GM12873 (cell line): ENCODE data around the gene TXN2.

Experiments used
- TF ChIP-seq, protein P1 (sequence below): IDR thresholded peaks from 2 replicates; pipeline ENCODE4 v1.5.1; 2012; ENCODE audit warnings: low read depth, mild to moderate bottlenecking, moderate library complexity, low read length, control low read depth; ENCODE audit not compliant: insufficient read depth; ENCODE audit errors: missing control alignments

The TXN2 gene

DNA sequence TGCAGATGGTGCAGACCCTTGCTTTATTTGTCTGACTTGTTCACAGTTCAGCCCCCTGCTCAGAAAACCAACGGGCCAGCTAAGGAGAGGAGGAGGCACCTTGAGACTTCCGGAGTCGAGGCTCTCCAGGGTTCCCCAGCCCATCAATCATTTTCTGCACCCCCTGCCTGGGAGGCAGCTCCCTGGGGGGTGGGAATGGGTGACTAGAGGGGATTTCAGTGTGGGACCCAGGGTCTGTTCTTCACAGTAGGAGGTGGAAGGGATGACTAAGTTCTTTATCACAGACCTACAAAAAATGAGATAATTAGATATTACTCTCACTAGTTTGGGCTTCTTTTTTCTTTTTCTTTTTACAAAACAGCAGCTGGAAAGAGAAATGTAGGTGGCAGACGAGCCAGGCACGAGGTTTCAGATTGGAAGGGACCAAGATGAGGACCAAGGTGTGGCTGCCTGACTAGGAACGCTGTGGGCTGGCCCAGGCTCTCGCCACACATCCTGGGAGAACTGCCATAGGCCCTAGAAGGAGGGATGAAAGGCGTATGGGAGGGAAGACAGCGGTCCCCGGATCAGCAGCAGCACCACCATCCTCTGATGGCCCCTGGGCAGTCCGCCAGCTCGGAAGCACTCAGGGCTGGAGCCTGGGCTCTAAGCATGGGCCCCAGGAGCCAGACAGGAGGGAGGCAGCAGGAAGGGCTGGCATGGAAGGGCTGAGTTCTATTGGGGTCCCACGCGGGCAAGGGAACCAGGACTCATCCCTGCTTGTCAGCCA lies 14.2 kb downstream of the TXN2 start:
- TF ChIP-seq, protein P1, sequence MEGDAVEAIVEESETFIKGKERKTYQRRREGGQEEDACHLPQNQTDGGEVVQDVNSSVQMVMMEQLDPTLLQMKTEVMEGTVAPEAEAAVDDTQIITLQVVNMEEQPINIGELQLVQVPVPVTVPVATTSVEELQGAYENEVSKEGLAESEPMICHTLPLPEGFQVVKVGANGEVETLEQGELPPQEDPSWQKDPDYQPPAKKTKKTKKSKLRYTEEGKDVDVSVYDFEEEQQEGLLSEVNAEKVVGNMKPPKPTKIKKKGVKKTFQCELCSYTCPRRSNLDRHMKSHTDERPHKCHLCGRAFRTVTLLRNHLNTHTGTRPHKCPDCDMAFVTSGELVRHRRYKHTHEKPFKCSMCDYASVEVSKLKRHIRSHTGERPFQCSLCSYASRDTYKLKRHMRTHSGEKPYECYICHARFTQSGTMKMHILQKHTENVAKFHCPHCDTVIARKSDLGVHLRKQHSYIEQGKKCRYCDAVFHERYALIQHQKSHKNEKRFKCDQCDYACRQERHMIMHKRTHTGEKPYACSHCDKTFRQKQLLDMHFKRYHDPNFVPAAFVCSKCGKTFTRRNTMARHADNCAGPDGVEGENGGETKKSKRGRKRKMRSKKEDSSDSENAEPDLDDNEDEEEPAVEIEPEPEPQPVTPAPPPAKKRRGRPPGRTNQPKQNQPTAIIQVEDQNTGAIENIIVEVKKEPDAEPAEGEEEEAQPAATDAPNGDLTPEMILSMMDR: no peak

DNA sequence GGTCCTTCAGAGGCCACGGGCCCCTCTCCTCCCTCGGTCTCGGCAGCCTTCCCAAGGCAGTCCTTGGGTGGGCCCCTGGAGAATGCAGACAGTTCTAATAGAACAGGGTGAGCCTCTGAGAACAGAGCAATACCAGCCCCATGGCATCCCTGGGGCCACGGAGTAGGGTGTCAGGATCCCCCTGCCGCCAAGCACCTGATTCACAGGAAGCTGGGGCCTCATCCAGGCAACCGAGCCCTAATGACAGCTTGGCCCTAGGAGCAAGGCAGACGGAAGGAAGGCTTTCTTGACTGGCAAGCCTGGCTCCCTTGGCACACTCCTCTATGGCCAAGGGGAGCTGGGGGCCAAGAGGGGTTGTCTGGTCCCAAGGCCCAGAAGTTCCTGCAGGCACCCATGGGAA lies 15.2 kb downstream of the TXN2 start:
- TF ChIP-seq, protein P1: no peak

DNA sequence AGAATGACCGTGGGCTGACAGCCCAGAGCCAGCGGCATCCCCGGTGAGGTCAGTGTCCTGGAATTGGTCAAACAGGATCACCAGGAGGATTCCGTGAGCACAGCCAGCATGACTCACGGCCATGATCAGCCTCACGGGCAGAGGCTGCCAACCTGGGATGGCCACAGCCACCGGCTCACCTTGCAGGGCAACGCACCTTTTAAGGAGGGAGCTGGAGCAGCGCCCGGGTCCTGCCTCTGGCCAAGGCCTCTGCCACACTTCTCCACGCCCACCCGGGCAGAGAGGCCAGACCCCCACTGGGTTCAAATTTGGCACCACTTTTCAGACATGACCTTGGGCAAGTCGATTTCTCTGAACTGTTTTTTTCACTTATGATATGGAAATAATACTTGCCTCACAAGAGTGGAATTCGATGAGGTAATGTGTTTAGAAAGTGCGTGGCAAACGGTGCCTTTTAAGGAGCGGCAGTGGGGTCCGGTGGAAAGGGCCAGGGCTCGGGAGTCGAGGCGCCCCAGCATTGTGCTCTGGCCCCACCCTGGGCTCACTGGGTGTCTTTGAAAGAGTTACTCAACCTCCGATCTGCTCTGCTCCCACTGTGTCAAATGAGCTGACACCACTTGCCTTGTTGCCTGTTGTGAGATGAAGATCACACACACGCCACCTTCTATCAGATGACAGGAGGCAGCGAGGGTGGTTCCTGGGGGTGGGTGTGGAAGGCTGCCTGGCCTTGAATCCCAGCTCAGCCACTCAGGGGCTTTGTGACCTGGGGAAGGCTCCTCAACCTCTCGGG lies 16.0 kb downstream of the TXN2 start:
- TF ChIP-seq, protein P1: no peak

DNA sequence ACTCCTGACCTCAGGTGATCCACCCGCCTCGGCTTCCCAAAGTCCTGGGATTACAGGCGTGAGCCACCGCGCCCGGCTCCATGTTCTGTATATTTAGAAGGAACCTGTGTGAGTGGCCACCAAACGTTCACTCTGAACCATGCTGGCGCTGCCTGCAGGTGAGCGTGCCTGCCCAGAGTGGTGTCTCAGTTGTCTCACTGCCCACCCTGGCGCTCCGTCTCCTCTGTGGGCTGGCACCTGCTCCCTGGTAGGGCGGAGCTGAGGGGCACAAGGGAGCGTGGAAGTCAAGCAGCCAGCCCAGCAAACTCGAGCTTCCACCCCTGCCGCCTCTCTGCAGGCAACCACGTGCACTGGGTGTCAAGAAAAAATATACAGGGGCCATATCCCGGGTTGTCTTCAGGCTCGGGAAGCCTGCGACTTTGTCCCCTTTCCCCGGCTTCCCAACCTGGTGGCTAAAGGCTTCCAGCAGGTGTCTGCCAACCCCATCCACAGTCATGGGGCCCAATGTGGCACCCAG lies 16.7 kb downstream of the TXN2 start:
- TF ChIP-seq, protein P1: no peak

DNA sequence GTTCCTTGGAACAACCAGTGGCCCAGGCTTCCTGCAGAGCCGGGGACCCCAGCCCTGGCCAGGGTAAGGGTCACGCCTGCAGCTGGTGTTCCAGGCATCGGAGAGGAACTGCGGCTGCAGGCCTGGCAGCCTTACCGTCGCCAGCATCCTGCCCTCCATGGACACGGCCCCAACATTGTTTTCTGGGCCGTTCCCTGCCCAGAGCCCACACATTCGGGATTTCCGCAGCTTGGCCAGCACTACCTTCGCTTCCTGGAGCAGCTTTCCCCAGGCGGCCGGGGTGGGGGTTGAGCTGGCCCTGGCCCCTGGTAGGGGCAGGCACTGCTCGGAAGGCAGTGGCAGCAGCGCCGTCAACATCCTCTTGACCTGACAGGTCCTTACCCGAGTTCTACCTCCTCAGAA lies 17.7 kb downstream of the TXN2 start:
- TF ChIP-seq, protein P1: no peak

DNA sequence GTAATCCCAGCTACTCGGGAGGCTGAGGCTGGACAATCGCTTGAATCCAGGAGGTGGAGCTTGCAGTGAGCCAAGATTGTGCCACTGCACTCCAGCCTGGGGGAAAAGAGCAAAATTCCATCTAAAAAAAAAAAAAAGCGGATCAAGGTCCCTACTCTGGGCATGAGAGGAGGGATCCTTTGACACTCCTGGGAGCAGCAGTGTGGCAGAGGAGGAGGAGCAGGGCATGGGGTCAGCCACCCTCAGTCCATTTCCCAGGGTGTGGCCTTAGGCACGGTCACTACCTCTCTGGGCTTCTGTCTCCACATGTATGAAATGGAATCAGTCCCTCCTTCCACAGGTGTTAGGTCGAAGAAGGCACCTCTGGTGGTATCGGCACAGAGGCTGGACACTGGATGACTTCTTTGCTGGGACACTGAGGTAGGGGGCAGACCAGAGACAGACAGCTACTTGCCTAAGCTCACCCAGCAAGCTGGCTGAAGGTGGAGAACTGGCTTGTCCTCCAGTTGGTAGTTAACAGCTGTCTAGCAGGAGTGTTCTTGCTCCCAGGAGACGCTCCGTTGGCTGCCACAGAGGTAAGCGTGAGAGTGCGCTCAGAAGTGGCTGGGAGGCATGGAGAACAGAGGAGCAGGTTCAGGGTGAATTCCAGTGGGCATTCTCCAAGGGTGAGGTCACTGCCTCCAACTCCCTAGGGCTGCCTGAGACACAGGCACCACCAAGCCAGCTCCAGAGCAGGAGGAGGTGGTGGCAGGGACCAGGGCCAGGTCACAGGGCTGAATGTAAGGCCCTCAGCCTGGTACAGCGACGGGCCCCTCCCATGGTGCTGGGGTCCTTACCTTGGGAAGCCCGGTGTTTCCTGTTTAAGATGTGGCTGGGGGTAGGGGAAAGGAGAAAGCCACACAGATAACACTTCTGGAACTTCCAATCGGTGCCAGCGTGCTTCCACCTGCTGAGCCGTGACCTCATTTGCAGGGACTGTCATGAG lies 19.5 kb downstream of the TXN2 start:
- TF ChIP-seq, protein P1: no peak
